Thymus (tissue), 14 donors: ENCODE data around the gene SLC22A3. TPM values are rescaled to one million over a fixed set of nuclear protein-coding genes. Genes with fewer than 3 reads are reported as not detected.
"Not testable (repeated sequence)": the region's sequence is repeated elsewhere in the genome, so short reads cannot be mapped to it uniquely, and the experiment has no call there.

ENCODE experiments used
- DNase-seq, 9 donors: peaks; one replicate each; pipeline ENCODE4 v3.0.0-alpha.2; 2013; ENCODE audit warnings: low spot score in 9 of 9, low read depth in 6 of 9, missing footprints in 1 of 9
- H3K27ac ChIP-seq, 2 donors: one replicate each; pipeline ENCODE4 v1.5.1; 2013; ENCODE audit warnings: control low read depth in 1 of 2, low read depth in 1 of 2, low read length in 1 of 2, mild to moderate bottlenecking in 1 of 2, moderate library complexity in 1 of 2
- H3K27me3 ChIP-seq, 2 donors: one replicate each; pipeline ENCODE4 v1.5.1; 2013; ENCODE audit warnings: low read length in 1 of 2; ENCODE audit not compliant: control insufficient read depth in 2 of 2, insufficient read depth in 1 of 2
- H3K36me3 ChIP-seq, 2 donors: one replicate each; pipeline ENCODE4 v1.5.1; 2013; ENCODE audit warnings: low read length in 1 of 2, mild to moderate bottlenecking in 1 of 2, moderate library complexity in 1 of 2; ENCODE audit not compliant: control insufficient read depth in 2 of 2, insufficient read depth in 2 of 2
- H3K4me1 ChIP-seq, 2 donors: one replicate each; pipeline ENCODE4 v1.5.1; 2013; ENCODE audit warnings: low read length in 2 of 2; ENCODE audit not compliant: control insufficient read depth in 2 of 2, insufficient read depth in 2 of 2
- H3K4me3 ChIP-seq, 2 donors: one replicate each; pipeline ENCODE4 v1.5.1; 2013; ENCODE audit warnings: low read length in 2 of 2, control low read depth in 1 of 2, mild to moderate bottlenecking in 1 of 2
- H3K9me3 ChIP-seq, 2 donors: one replicate each; pipeline ENCODE4 v1.5.1; 2013; ENCODE audit warnings: low read length in 1 of 2, mild to moderate bottlenecking in 1 of 2; ENCODE audit not compliant: control insufficient read depth in 2 of 2, insufficient read depth in 1 of 2
- WGBS: extraction: QIAGEN DNeasy Blood & Tissue Kit; methylation state at CpG from one replicate; pipeline ENCODE4 v1.1.7; 2013; 5-methylcytosine and 5-hydroxymethylcytosine counted together
- long read RNA-seq, 10 donors: transcript quantifications; one replicate each; lab custom pipeline, GENCODE V29; 2026
- polyA plus RNA-seq: library from polyadenylated mRNA; stranded (reverse); fragments of 200-250 nt; gene quantifications from one replicate; pipeline ENCODE4 v1.2.3, GENCODE V29; 2013
- total RNA-seq: library from RNA; stranded (reverse); fragments of 120-200 nt; gene quantifications from one replicate; pipeline ENCODE4 v1.2.4, GENCODE V29; 2013
- donor health status: healthy.

The SLC22A3 gene, protein sequence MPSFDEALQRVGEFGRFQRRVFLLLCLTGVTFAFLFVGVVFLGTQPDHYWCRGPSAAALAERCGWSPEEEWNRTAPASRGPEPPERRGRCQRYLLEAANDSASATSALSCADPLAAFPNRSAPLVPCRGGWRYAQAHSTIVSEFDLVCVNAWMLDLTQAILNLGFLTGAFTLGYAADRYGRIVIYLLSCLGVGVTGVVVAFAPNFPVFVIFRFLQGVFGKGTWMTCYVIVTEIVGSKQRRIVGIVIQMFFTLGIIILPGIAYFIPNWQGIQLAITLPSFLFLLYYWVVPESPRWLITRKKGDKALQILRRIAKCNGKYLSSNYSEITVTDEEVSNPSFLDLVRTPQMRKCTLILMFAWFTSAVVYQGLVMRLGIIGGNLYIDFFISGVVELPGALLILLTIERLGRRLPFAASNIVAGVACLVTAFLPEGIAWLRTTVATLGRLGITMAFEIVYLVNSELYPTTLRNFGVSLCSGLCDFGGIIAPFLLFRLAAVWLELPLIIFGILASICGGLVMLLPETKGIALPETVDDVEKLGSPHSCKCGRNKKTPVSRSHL
- total RNA-seq (0.28 TPM), polyA plus RNA-seq (1.4 TPM)
- long read RNA-seq, donor 1, result 0 reads
- long read RNA-seq, donor 2, result 0 reads
- long read RNA-seq, donor 3, result 0 reads
- long read RNA-seq, donor 4, result 0 reads
- long read RNA-seq, donor 5, result 0 reads
- long read RNA-seq, donor 6, result 0 reads
- long read RNA-seq, donor 7, result 0 reads
- long read RNA-seq, donor 8, result 0 reads
- long read RNA-seq, donor 9, result 0 reads
- long read RNA-seq, donor 10, result 0 reads

DNA sequence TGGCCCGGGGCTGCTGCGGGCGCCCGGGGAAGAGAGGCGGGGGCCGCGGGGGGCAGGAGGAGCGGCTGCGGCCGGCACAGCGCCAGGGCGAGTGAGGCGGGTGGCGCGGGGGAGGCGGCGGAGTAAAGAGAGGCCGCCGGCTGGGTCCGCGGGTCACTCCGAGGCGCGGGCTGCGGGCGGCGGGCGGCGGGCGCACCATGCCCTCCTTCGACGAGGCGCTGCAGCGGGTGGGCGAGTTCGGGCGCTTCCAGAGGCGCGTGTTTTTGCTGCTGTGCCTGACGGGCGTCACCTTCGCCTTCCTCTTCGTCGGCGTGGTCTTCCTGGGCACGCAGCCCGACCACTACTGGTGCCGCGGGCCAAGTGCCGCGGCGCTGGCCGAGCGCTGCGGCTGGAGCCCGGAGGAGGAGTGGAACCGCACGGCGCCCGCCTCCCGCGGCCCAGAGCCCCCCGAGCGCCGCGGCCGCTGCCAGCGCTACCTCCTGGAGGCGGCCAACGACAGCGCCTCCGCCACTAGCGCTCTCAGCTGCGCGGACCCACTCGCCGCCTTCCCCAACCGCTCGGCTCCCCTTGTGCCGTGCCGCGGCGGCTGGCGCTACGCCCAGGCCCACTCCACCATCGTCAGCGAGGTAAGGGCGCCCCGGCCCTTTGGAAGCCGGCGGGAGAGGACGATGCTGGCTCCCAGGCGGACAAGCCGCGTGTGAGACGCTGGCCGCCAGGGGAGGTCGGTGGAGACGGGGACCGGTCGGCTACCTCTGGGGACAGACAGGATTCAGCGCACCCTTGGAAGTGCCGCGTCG, at the start of gene SLC22A3:
TSS of gene SLC22A3 (plus strand) at position 156 of the 797 bp plus-strand sequence. CDS start at position 198, 42 bp downstream.
- no peak for DNase-seq
- no peak within 1 kb of the TSS for H3K27ac ChIP-seq

DNA sequence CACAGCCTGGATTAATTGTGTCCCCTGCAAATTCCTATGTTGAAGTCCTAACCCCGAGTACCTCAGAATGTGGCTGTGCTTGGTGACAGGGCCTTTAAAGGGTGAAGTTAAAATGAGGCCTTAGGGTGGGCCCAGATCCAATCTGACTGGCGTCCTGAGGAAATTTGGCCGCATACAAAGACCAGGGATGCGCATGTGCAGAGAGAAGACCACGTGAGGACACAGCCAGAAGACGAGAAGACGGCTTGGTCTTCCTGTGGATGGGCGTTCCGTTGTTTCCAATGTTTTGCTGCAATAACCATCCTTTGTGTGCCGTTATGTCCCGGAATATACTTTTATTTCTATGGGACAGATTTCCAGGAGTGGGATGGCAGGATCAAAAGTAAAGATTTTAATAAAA, 48.6 kb upstream of the SLC22A3 start:
- no peak for DNase-seq
- Histone ChIP-seq H3K27me3 (no peaks in the 10 kb centered on the region), H3K36me3 (no peaks in the 10 kb centered on the region), H3K4me1 (no peaks in the 10 kb centered on the region), H3K9me3 (no peaks in the 10 kb centered on the region), H3K4me3 (no peak overlapping the region), H3K27ac (no peak overlapping the region)
- WGBS, result 96% methylated on average over 11 of the region's 11 CpGs

More for the DNA sequence above, at the start of gene SLC22A3:
- WGBS, result 3% methylated on average over 105 of the region's 105 CpGs
- Histone ChIP-seq H3K27me3 (peaks cover 44 to 52% of the 10 kb centered on the region in 2 donors), H3K9me3 (no peaks in the 10 kb centered on the region), H3K4me1 (no peaks in the 10 kb centered on the region), H3K4me3 (peak within 1 kb of the TSS in 1 of 2 donors; percentile 18), H3K36me3 (no peaks in the 10 kb centered on the region)

DNA sequence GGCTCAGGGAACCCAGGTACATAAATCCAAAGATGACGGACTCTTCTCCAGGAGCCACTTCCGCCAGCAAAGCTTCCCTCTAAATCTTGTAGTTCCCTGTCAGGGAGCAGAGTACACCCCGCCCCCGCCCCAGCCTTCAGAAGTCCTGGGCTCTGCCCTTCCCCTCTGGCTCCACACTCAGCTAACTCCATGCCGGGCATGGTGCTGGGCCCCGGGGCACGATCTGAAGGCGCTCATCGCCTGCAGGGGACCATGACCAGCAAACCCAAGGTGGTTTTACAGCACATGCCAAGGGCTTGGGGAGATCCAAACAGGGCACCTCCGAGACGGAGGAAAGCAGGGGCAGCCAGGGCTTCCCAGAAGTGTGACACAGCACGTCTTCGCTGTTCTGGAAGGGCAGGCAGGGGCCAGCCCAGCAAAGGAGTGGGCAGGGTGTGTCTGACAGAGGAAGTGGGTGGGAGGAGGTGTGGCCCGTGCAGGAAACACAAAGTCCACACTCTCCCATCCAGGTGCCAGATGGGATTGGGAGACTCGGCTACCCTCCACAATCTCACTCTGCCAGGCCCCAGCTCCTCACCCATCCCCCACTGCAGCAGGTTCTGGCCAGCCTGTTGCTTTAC, 48.0 kb upstream of the SLC22A3 start:
- H3K27me3 ChIP-seq, result no peaks in the 10 kb centered on the region
- H3K4me1 ChIP-seq, result no peaks in the 10 kb centered on the region
- no peaks in the 10 kb centered on the region for H3K9me3 ChIP-seq
- no peaks in the 10 kb centered on the region for H3K36me3 ChIP-seq
- no peak overlapping the region for H3K27ac ChIP-seq
- WGBS, result 78% methylated on average over 15 of the region's 15 CpGs
- DNase-seq, result no peak
- no peak overlapping the region for H3K4me3 ChIP-seq

DNA sequence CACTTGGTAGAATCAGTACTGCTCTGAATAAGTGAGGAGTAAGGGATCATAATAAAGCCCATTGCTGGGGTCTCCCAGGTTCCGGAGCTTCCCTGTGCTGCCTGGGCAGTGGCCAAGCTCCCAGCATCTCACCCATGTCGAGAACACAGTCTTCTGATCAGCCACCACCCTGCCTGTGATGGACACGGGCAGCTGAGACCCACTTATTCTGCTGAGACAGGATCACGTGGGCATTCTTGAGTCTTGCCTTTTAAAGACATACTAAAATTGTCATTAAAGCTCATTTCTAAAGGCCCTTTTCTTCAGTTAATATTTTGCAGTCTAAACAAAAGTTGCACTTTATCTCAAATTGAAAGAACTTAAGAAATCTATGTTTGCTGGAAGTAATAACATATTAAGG, 46.8 kb upstream of the SLC22A3 start:
- Histone ChIP-seq H3K36me3 (no peaks in the 10 kb centered on the region), H3K9me3 (no peaks in the 10 kb centered on the region), H3K27me3 (no peaks in the 10 kb centered on the region), H3K4me1 (no peaks in the 10 kb centered on the region), H3K27ac (no peak overlapping the region), H3K4me3 (no peak overlapping the region)
- WGBS, result 83% methylated on average over 4 of the region's 4 CpGs
- no peak for DNase-seq

DNA sequence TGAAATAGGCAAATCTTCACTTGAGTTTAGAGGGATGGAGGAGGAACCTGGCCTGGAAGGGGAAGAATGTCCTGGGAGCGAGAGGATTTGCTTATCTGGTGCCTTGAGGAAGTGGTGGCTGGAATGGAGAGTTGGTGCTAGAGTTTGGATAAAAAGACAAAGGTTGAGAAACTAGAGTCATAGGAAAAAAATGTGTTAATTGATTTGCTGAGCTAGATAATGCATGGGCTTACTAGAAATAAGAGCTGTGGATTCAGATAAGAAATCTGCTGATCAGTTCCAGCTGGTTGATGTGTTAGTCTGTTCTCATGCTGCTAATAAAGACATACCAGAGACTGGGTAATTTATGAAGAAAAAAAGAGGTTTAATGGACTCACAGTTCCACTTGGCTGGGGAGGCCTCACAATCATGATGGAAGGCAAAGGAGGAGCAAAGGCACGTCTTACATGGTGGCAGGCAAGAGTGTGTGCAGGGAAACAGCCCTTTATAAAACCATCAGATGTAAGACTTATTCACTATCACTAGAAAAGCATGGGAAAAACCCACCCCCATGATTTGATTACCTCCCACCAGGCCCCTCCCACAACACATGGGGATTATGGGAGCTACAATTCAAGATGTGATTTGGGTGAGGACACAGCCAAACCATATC, 45.6 kb upstream of the SLC22A3 start:
- 49% methylated on average over 2 of the region's 2 CpGs for WGBS
- H3K4me1 ChIP-seq, DNase-seq, H3K27ac ChIP-seq, H3K27me3 ChIP-seq, H3K9me3 ChIP-seq, H3K4me3 ChIP-seq, H3K36me3 ChIP-seq: not testable (repeated sequence)

DNA sequence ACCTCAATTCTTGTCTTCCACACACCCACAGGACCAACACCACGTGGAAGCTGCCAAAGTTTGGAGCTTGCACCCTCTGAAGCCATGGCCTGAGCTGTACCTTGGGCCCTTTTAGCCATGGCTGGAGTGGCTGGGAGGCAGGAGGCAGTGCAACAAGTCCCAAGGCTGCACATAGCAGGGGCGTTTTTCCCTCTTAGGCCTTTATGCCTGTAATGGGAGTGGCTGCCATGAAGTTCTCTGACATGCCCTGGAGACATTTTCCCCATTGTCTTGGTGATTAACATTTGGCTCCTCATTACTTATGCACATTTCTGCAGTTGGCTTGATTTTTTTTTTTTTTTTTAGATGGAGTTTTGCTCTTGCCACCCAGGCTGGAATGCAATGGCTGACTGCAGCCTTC, 44.4 kb upstream of the SLC22A3 start:
- H3K36me3 ChIP-seq, result no peaks in the 10 kb centered on the region
- H3K9me3 ChIP-seq, result no peaks in the 10 kb centered on the region
- no peak for DNase-seq
- 38% methylated on average over 2 of the region's 2 CpGs for WGBS
- H3K27ac ChIP-seq, result no peak overlapping the region
- H3K4me1 ChIP-seq, result no peaks in the 10 kb centered on the region
- no peaks in the 10 kb centered on the region for H3K27me3 ChIP-seq
- H3K4me3 ChIP-seq, result no peak overlapping the region

DNA sequence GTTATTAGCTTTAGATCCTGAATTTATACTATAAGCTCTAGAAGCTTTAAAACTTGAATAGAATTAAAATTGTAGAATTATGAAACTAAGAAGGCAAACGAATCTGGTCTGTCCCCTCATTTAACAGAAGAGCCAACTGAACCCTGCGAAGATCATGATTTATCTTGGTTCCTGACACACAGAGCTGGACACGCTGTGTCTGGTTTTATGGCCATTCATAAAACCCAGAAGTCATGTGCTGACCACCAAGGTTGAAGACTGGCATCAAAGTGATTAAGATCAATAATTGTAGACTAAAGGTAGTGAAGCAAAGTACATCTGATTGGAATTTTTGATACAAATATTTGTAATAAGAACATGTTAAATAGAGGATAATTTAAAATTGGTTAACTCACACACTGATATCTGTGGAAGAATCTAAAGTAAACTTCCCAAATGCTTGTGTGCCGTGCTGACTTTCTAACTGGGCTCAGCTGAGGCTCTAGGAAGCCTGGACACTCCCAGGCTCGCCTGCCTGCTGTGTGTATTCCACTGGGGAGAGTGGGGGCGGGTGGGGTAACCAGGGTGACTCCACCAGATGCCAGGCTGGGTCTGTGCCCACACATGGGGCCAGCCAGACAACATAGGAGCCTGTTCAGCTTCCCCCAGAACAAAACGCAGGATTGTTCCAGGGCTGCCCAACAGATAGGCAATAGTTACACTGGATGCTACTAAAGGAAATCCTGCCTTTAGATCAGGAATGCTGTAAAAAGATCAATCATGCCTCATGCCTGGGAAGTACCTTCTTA, 42.1 kb upstream of the SLC22A3 start:
- H3K36me3 ChIP-seq, result no peaks in the 10 kb centered on the region
- no peak for DNase-seq
- WGBS, result 71% methylated on average over 7 of the region's 7 CpGs
- no peak overlapping the region for H3K4me3 ChIP-seq
- no peaks in the 10 kb centered on the region for H3K4me1 ChIP-seq
- no peak overlapping the region for H3K27ac ChIP-seq
- H3K9me3 ChIP-seq, result no peaks in the 10 kb centered on the region
- H3K27me3 ChIP-seq, result no peaks in the 10 kb centered on the region

DNA sequence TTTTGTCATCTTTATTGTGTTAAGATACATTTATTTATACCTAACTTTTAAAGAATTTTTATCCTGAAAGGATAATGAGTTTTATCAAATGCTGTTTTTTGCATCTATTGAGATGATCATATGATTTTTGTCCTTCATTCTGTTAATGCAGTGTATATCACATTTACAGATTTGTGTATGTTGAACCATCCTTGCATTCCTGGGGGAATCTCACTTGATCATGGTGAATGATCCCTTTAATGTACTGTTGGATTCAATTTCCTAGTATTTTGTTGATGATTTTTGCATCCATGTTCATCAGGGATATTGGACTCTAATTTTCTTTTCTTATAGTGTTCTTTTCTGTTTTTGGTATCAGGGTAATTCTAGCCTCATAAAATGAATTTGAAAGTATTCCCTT, 38.5 kb upstream of the SLC22A3 start:
- H3K36me3 ChIP-seq, result no peaks in the 10 kb centered on the region
- H3K4me3 ChIP-seq, result no peak overlapping the region
- no peaks in the 10 kb centered on the region for H3K27me3 ChIP-seq
- H3K9me3 ChIP-seq, result peaks cover 0 to 5% of the 10 kb centered on the region in 2 donors
- no peak for DNase-seq
- H3K27ac ChIP-seq, result no peak overlapping the region
- H3K4me1 ChIP-seq, result no peaks in the 10 kb centered on the region
